Activated CD8-positive, alpha-beta memory T cell treated with anti-CD3 and anti-CD28 coated beads for 1 hour (primary cell): ENCODE measurements around the gene HPN.
"Not testable (repeated sequence)": the region's sequence is repeated elsewhere in the genome, so short reads cannot be mapped to it uniquely, and the experiment has no call there.

Experiments used
- DNase-seq, 2 donors: peaks; one replicate each; pipeline ENCODE4 v3.0.0-alpha.2; 2020; ENCODE audit warnings: low read depth in 1 of 2; ENCODE audit errors: extremely low read depth in 1 of 2

The HPN gene

DNA sequence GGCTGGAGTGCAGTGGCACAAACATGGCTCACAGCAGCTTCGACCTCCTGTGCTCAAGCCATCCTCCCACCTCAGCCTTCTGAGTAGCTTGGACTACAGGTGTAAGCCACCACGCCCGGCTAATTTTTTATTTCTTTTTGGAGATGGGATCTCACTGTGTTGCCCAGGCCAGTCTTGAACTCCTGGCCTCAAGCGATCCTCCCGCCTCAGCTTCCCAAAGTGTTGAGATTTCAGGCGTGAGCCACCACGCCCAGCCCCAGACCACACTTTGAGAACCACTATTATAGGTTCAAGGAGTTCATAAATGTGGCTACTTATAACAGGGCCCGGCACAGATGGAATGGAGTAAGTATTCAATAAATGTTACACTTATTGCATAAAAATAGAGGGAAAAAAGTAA, 14.5 kb upstream of the HPN start:
- DNase-seq = no peak

DNA sequence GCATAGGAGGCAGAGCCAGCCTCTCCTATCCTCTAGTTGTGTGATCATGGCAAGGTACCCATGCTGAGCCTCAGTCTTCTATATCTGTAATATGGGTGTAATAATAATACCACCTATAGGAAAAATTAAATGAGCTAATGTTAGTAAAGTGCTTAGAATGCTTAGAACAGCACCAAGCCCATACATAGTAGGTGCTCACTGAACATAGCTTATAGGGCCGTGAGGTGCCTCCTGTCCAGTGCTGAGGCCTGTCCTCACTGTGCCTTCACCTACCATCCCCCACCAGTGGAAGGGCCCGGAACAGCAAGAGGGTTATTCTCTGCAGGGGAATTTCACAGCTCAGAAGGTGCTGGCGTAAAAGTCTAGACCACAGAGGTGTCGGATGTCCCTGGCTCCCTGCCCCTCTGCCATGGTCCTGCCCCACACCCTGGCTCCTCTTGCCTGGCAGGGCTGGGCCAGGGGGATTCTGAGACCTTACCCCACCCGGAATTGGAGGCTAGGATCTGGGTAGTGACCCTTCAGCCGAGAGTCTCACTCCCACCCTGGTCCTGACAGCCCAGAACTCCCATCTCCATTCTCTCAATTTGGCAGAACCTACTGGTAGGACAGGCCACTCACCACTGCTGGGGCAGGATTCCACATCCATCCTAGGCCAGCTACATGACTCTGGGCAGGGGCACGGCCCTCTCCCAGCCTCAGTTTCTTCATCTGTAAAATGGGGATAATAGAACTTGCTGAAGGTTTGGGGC, 13.5 kb upstream of the HPN start:
- no peak for DNase-seq

DNA sequence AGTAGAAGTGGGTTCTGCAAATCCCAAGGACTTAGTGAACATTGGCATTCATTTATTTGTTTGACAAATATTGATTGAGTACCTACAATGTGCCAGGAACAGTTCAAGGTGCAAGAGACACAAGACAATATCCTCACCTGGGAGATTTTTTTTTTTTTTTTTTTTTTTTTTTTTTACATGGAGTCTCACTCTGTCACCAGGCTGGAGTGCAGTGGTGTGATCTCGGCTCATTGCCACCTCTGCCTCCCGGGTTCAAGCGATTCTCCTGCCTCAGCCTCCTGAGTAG, 13.0 kb upstream of the HPN start:
- DNase-seq = not testable (repeated sequence)

DNA sequence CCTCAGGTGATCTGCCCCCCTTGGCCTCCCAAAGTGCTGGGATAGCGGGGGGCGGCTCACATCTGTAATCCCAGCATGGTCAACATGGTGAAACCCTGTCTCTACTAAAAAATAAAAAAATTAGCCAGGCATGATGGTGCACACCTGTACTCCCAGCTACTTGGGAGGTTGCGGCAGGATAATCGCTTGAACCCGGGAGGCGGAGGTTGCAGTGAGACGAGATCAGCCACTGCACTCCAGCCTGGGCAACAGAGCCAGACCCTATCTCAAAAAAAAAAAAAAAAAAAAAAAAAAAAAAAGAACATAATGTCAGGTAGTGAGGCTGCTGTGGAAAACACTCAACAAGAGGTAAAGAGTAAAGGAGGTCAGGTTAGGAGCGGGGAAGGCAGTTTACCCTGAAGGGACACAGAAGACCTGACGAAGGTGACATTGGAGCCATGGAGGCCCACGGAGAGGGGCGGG, 12.2 kb upstream of the HPN start:
- DNase-seq = not testable (repeated sequence)

DNA sequence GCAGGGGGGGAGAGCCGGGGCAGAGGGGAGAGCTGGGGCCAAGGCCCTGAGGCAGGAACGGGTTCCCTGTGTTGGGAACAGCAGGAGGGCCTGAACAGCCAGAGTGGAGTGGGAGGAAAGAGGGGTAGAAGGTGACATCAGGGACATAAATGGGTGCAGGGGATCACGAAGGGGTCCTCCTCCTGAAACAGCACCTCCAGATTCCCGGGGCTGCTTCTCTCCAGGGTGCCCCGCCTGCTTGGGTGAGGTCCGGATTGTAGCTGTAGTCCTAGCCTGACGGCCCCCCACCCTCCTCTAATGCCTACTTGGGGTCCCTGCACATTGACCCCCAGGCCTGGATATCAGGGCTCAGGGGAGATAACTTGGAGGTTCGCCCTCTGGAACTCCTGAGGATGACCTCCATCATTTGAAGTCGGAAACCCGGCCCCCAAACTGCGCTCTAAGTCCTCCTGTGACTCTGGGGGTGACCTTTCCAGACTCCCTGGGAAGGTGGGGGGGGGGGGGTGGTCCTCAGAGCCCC, 11.7 kb upstream of the HPN start:
- DNase-seq = no peak

GRCh38 chr19:35030257-35031071, 11.1 kb upstream of the HPN start, which contains the start of gene SCN1B:
Gene SCN1B (plus strand): TSS chr19:35030470. CDS start chr19:35030821, 351 bp downstream.
- peak; percentile 12 to 49 for DNase-seq

DNA sequence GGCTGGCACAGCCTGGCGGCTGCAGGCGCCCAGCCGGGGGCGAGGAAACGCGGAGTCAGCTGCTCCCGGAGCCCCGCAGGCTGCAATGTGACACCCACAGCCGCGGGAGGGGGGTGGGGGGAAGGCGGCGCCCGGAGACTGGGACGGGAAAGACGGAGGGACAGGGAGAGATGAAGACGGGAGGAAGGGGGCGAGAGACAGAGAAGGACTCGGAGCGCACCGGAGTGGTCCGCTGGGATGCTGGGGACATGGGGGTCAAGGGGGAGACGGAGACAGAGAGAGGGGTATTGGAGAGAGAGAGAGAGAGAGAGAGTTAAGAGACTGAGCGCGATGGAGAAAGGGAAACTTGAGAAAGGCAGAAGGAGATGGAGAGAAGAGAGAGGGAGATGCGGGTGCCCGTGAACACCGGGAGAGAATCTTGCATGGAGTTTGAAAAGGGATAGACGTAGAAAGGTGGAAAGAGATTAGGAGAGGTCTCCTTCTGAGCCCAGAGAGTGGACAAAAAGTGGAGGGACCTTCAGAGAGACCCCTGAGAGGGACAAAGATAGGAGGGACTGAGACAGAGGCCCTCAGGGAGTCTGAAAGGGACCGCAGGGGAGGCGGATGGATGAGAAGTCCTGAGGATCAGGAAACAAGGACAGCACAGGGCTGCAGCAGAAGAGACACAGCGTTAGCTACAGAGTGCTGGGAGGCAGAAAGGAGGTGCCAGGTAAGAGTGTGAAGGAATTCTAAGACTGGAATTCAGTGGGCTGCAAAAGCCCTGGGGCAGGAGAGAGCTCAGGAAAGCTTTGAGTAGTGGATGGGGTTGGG, 10.2 kb upstream of the HPN start:
- DNase-seq = no peak

GRCh38 chr19:35032356-35032865, 9.1 kb upstream of the HPN start:
- DNase-seq = no peak

DNA sequence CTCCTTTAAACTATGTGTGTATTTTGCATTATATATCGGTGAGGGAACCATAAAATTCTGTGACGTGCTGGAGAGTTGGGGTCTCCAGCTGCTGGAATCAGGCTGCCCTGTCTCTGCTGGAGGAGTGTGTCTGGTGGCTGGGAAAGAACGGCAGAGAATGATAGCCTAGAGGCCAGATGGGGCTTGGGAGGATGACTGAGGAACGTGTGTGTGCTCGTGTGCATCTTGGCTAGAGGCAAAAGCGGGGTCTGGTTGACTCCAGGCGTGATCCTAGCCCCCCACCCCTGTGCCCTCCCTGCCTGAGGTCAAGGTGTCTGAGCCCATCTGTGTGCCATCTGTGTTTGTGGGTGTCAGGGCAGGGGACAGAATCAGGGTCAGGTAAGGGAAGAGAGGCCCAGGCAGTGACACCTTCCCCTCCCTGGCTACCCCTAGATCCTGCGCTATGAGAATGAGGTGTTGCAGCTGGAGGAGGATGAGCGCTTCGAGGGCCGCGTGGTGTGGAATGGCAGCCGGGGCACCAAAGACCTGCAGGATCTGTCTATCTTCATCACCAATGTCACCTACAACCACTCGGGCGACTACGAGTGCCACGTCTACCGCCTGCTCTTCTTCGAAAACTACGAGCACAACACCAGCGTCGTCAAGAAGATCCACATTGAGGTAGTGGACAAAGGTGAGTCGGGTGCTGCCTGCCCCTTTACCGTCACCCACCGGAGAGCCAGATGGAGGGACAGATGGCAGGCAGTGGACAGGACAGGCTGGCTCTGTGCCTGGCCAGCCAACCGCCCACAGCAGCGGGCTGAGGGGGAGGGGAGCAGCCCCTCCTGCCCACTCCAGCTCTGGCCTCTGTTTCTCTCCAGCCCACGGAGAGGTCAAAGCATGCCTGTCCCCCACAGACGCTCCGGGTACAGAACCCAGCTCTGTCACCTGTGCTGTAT, 8.2 kb upstream of the HPN start:
- DNase-seq = no peak

- DNase-seq = no peak
Observed at GRCh38 chr19:35034005-35034502, 7.5 kb upstream of the HPN start.

DNA sequence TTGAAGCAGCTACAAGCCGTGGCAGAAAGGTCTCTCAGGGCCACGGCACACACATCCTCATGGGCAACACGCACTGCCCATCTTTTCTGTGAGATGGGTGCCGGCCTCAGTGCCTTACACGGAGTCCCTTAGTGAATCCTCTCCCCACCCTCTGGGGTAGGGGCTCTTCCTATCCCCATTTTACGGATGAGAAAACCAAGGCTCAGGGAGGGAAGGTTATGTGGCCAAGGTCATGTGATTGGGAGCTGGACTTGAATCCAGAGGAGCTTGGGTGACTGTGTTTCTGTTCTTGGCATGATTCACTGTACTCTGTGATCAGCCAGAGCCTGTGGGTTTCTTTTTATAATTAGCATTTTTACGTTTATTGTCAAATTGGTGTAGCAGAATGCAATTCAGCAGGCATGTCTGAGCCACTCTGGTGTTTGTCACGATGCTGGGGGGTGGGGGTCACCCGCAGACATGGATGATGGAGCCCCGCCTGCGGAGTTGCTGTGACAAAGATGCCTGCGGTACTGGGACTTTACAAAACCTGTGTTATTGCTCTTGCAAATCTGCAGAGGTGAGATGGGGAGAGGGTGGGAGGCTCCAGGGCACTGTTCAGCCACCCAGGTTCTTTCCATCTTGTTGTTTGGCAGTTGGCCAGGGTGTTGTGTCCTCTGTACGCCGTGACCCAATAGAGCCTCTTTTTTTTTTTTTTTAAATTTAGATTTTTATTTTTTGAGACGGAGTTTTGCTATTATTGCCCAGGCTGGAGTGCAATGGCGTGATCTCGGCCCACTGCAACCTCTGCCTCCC, 6.7 kb upstream of the HPN start:
- DNase-seq = no peak

GRCh38 chr19:35037716-35038622, 3.6 kb upstream of the HPN start:
- no peak for DNase-seq

GRCh38 chr19:35038623-35039512, 2.7 kb upstream of the HPN start:
- DNase-seq = no peak

DNA sequence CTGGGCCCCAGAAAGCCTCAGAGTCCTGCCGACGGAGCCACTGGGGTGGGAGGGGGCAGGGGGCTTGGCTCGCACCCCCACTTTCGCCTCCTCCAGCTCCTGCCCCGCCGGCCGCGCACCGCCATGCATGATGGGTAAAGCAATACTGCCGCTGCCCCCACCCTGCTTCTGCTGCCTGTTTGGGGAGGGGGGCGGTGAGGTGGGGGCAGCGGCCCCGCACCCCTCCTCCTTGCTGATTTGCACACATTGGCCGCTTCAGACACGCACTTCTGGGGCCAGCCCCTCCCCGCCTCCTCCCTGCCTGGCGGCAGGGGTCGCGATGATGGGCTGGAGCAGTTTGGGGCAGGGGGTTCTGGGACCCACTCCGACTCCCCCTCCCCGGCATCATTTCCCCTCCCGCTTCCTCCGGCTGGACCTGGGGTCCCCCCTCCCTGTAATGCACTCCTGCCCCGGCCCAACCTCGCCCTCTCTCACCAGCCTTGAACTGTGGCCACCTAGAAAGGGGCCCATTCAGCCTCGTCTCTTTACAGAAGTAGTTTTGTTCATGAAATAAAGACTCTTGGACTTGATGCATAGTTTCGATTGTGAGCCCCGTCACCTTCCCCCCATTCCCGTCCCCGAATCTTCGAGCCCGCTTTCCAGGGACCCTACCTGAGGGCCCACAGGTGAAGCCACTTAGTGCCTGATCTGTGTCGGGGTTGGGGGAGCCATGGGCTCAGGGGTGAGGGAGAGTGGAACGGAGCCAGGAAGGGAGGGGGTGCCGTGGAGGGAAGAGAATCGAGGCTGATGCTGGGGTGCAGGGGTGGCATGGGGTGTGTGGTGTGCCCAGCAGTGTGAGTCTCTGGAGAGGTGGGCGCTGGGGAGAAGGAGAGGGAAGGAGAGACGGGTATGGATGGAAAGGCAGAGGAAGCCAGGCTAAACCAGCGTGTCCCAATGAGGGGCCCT, 1.4 kb upstream of the HPN start:
- no peak for DNase-seq

DNA sequence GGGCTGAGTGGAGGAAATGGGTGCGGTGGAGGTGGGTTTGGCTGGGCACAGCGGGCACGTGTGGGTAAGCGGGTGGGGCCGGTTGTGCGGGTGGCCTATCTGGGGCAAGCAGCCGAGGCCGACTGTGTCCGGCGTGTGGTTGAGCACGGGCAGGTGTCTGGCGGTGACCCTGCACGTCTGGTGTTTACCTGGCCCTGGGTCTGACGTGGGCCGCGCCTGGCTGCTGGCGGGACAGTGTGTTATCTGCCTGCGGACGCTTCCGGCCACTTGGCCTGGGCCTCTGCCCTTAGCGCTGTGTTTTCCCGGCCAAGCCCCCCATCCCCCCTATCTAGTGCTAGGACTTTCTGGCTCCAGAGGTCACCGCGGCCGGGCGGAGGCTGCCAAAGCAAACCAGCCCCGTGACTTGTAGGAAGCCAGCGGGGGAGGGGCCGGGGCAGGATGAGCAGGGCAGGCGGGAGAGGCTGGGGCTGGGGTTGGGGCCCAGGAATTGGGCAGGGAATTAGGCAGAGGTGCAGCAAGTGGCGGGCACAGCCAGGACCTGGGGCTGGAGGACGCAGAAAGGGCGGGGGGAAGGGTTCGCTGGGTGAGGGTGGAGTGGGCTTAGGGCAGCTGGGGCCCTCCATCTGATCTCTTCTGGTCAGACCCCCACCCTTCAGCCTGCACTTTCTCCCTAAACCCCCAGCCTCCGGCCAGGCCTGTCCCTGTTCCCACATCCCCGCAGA, 534 bp upstream of the HPN start:
- no peak for DNase-seq
